ENCODE results near the gene VPS26A.
A peak's percentile ranks its signal among the peaks of the same experiment; 100 is the strongest.

The VPS26A gene

GRCh38 chr10:69179089-69179742 is 55.2 kb downstream of the VPS26A start:
- DNase-seq: peak; percentile 18

GRCh38 chr10:69179743-69180524 is 56.0 kb downstream of the VPS26A start, which contains the start of gene SUPV3L1:
SUPV3L1 (plus strand) TSS chr10:69180234; CDS start chr10:69180292, 58 bp downstream.
- DNase-seq: peak; percentile 84

- DNase-seq: no peak
Measured at GRCh38 chr10:69180525-69181204, 56.7 kb downstream of the VPS26A start.

- no peak for DNase-seq
Measured at GRCh38 chr10:69181433-69181832, 57.5 kb downstream of the VPS26A start.

- DNase-seq: no peak
Measured at GRCh38 chr10:69182005-69182404, 58.0 kb downstream of the VPS26A start.

GRCh38 chr10:69186524-69186923 is 62.5 kb downstream of the VPS26A start:
- DNase-seq: no peak

- no peak for DNase-seq
Measured at GRCh38 chr10:69201045-69201444, 77.1 kb downstream of the VPS26A start.

- no peak for DNase-seq
Measured at GRCh38 chr10:69202332-69202731, 78.4 kb downstream of the VPS26A start.

GRCh38 chr10:69208761-69209160 is 84.8 kb downstream of the VPS26A start:
- DNase-seq: no peak

GRCh38 chr10:69209787-69210484 is 86.0 kb downstream of the VPS26A start:
- no peak for DNase-seq

- DNase-seq: no peak
Measured at GRCh38 chr10:69211104-69211503, 87.1 kb downstream of the VPS26A start.

GRCh38 chr10:69211524-69211923 is 87.5 kb downstream of the VPS26A start:
- DNase-seq: no peak

- no peak for DNase-seq
Measured at GRCh38 chr10:69213591-69214311, 89.8 kb downstream of the VPS26A start.

- DNase-seq: no peak
Measured at GRCh38 chr10:69214666-69215131, 90.7 kb downstream of the VPS26A start.

GRCh38 chr10:69215405-69216171 is 91.6 kb downstream of the VPS26A start:
- DNase-seq: no peak

GRCh38 chr10:69216577-69217118 is 92.7 kb downstream of the VPS26A start:
- no peak for DNase-seq

- DNase-seq: no peak
Measured at GRCh38 chr10:69217119-69217754, 93.3 kb downstream of the VPS26A start.

GRCh38 chr10:69218831-69219230 is 94.9 kb downstream of the VPS26A start:
- no peak for DNase-seq

- no peak for DNase-seq
Measured at GRCh38 chr10:69220041-69220451, 96.1 kb downstream of the VPS26A start, which contains the start of gene HKDC1. HKDC1 (plus strand) TSS chr10:69220332; CDS start chr10:69220436, 104 bp downstream.

GRCh38 chr10:69220507-69220906 is 96.5 kb downstream of the VPS26A start:
- no peak for DNase-seq

Data from activated gamma-delta T cell treated with Interleukin-2 at 50 U/mL for 16 hours (primary cell).